ENCODE results near the gene HJURP. TPM values are rescaled to one million over a fixed set of nuclear protein-coding genes. Genes with fewer than 3 reads are reported as not detected.
"Not testable (repeated sequence)": the region's sequence is repeated elsewhere in the genome, so short reads cannot be mapped to it uniquely, and the experiment has no call there.

HJURP gene, protein sequence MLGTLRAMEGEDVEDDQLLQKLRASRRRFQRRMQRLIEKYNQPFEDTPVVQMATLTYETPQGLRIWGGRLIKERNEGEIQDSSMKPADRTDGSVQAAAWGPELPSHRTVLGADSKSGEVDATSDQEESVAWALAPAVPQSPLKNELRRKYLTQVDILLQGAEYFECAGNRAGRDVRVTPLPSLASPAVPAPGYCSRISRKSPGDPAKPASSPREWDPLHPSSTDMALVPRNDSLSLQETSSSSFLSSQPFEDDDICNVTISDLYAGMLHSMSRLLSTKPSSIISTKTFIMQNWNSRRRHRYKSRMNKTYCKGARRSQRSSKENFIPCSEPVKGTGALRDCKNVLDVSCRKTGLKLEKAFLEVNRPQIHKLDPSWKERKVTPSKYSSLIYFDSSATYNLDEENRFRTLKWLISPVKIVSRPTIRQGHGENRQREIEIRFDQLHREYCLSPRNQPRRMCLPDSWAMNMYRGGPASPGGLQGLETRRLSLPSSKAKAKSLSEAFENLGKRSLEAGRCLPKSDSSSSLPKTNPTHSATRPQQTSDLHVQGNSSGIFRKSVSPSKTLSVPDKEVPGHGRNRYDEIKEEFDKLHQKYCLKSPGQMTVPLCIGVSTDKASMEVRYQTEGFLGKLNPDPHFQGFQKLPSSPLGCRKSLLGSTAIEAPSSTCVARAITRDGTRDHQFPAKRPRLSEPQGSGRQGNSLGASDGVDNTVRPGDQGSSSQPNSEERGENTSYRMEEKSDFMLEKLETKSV
- 100 to 1,000 TPM in 1 of 2 experiments, 10 to 100 TPM in 1; 98.4 to 102 TPM for total RNA-seq

DNA sequence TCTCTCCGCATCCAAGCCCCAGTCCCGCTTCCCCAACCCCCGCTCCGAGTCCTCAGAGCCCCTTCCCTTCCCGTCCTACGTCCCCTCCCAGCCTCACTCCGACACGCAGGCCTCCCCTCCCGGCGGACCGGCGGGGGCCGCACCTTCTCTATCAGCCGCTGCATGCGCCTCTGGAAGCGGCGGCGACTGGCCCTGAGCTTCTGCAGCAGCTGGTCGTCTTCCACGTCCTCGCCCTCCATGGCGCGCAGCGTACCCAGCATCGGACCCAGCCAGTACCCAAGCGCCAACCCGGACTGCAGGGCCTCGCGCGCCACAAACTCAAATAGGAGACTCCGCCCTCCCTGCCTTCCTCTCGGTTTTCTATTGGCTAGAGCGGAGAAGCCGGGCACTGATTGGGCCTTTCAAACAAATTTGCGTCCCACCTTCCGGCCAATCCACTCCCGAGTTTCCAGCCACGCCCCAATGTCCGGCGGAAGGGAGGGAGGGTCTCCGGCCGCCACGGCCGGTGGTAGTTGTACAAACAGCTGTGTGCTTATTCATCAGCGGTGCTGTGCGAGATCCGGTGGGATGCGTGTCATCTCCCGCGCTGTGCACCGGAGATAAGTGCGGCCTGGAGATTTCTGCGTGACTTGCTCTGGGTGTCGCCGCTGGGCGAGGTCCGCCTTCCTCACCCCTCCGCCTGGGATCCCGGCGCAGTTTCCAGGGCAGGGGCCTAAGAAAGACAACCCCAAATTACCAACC is at the start of gene HJURP:
TSS of gene HJURP (minus strand) at position 295 of the 741 bp plus-strand sequence. CDS start at position 260, 35 bp downstream.
- CTCF ChIA-PET, result interaction anchor here (0.7 kb wide), 1 partner anchor 439 kb away, joined by 3 read pairs; no protein-coding TSS in a partner anchor
- intact Hi-C loops (cut with micrococcal nuclease), result loop anchor here (1.0 to 10.0 kb wide), 4 partner anchors 14 to 590 kb away; partner anchors contain the start of genes MSL3B and USP40
- H3K36me3 Mint-ChIP-seq, result peaks cover 46% of the 10 kb centered on the region
- H3K27ac Mint-ChIP-seq, result peak within 1 kb of the TSS; percentile 94
- H3K4me1 Mint-ChIP-seq (ENCODE audit: low read depth), result peaks cover 19% of the 10 kb centered on the region
- H3K4me3 Mint-ChIP-seq, result peak within 1 kb of the TSS; percentile 92
- H3K9me3 Mint-ChIP-seq, result no peaks in the 10 kb centered on the region
- peaks cover 1% of the 10 kb centered on the region for H3K27me3 Mint-ChIP-seq
- DNase-seq, result peak; percentile 97
- POLR2A ChIA-PET, result interaction anchor here (1.4 kb wide), 1 partner anchor 9 kb away, joined by 5 read pairs; no protein-coding TSS in a partner anchor

DNA sequence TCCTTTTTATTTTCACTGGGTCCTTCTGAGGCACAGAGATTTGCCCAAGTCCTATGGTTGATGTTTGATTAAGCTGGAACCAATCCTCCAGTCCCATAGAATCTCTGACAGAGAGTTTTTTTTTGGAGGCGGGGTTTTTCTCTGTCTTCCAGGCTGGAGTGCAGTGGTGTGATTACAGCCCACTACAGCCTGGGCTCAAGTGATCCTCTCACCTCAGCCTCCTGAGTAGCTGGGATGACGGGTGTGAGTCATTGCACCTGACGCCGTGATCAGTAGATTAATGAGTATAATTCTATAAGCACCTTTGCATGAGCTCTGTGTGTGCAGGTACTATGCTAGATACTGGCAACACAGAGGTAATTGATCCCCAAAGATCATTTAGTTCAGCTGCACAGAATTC is 47.5 kb upstream of the HJURP start:
- no peak for DNase-seq
- H3K4me1 Mint-ChIP-seq (ENCODE audit: low read depth), result peaks cover 15% of the 10 kb centered on the region
- no peak overlapping the region for H3K27ac Mint-ChIP-seq
- POLR2A ChIA-PET, result no interaction called here
- intact Hi-C loops (cut with micrococcal nuclease), result no loop called here
- H3K27me3 Mint-ChIP-seq, result peaks cover 12% of the 10 kb centered on the region
- H3K9me3 Mint-ChIP-seq, result no peaks in the 10 kb centered on the region
- H3K4me3 Mint-ChIP-seq, result no peak overlapping the region
- no peaks in the 10 kb centered on the region for H3K36me3 Mint-ChIP-seq
- CTCF ChIA-PET, result no interaction called here

DNA sequence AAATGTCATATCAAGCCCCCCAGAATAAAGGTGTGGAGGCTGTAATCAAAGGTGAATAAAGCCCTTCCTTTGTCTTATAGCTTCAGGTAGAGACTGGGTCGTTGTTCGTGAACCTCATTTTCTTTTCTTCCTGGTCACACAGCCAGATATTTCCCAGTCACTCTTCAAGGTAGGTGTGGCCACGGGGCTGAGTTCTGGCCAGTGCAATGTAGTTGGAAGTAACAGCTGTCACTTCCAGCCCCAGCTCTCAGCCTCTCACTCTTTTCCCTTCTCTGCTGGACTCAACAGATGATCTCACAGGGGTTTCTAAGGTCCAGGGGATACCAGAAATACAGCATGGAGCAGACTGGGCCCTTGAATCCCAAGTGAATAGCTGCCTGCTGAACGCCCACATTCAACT is 47.0 kb upstream of the HJURP start:
- ChIA-PET CTCF (no interaction called here), POLR2A (interaction anchor here (0.6 kb wide), 1 partner anchor 14 kb away, joined by 3 read pairs; no protein-coding TSS in a partner anchor)
- no peak for DNase-seq
- Mint-ChIP-seq H3K4me3 (no peak overlapping the region), H3K27me3 (peaks cover 11% of the 10 kb centered on the region), H3K4me1 (ENCODE audit: low read depth) (peaks cover 15% of the 10 kb centered on the region), H3K9me3 (no peaks in the 10 kb centered on the region), H3K36me3 (no peaks in the 10 kb centered on the region), H3K27ac (no peak overlapping the region)
- intact Hi-C loops (cut with micrococcal nuclease), result no loop called here

DNA sequence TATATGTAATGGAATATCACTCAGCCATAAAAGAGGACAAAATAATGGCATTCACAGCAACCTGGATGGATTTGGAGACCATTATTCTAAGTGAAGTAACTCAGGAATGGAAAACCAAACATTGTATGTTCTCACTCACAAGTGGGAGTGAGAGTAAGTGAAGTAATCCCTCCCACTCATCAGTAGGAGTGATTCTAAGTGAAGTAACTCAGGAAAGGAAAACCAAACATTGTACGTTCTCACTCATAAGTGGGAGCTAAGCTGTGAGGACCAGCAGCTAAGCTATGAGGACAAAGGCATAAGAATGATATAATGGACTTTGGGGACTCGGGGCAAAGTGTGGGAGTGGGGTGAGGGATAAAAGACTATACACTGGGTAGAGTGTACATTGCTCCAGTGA is 41.9 kb upstream of the HJURP start:
- H3K36me3 Mint-ChIP-seq; H3K27ac Mint-ChIP-seq; H3K27me3 Mint-ChIP-seq; DNase-seq; H3K9me3 Mint-ChIP-seq; POLR2A ChIA-PET; CTCF ChIA-PET; intact Hi-C loops (cut with micrococcal nuclease); H3K4me3 Mint-ChIP-seq: not testable (repeated sequence)
- peaks cover 15% of the 10 kb centered on the region for H3K4me1 Mint-ChIP-seq (ENCODE audit: low read depth)

DNA sequence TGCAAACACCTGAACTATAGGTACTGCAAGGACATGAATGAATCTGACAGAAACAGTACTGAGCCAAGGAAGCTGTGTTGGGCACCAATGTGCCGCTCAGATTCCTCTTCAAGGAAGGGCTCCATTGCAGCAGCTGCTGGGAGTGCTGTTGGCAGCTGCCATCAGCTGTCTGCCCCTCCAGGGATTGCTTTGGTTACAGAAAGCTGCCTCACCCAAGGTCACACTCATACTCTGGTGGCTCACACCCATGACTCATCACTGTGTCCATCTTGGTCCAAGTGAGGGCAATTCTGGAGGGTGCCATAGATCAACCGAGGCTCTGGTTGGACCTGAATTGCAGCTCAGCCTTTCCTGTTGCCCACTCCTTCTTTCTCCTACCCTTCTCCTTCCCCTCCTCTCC is 38.5 kb upstream of the HJURP start:
- Mint-ChIP-seq H3K36me3 (no peaks in the 10 kb centered on the region), H3K27me3 (peaks cover 16% of the 10 kb centered on the region), H3K9me3 (no peaks in the 10 kb centered on the region), H3K4me1 (ENCODE audit: low read depth) (no peaks in the 10 kb centered on the region), H3K4me3 (no peak overlapping the region), H3K27ac (no peak overlapping the region)
- ChIA-PET CTCF (interaction anchor here (1.3 kb wide), 1 partner anchor 36 kb away, joined by 4 read pairs; no protein-coding TSS in a partner anchor), POLR2A (no interaction called here)
- DNase-seq, result no peak
- intact Hi-C loops (cut with micrococcal nuclease), result no loop called here

DNA sequence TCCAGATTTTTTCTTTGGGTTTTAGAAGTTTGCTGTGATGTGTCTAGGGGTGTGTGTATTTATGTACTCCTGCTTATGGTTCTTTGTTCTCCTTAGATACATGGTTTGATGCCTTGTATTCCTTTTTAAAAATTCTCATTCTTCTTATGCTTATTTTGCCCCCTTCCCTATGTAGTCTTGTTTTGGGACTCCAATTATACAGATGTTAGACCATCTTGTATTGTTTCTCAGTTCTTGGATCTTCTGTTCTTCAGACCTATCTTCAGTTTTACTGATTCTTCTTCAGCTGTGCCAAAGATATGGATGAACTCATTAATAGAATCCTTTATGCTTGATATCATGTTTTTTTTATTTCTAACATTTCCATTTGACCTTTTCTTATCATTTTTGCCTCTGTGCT is 28.0 kb upstream of the HJURP start:
- ChIA-PET CTCF (no interaction called here), POLR2A (no interaction called here)
- intact Hi-C loops (cut with micrococcal nuclease), result no loop called here
- Mint-ChIP-seq H3K27ac (no peak overlapping the region), H3K27me3 (peaks cover 23% of the 10 kb centered on the region), H3K9me3 (peaks cover 24% of the 10 kb centered on the region), H3K4me3 (no peak overlapping the region), H3K4me1 (ENCODE audit: low read depth) (no peaks in the 10 kb centered on the region), H3K36me3 (peaks cover 5% of the 10 kb centered on the region)
- no peak for DNase-seq

DNA sequence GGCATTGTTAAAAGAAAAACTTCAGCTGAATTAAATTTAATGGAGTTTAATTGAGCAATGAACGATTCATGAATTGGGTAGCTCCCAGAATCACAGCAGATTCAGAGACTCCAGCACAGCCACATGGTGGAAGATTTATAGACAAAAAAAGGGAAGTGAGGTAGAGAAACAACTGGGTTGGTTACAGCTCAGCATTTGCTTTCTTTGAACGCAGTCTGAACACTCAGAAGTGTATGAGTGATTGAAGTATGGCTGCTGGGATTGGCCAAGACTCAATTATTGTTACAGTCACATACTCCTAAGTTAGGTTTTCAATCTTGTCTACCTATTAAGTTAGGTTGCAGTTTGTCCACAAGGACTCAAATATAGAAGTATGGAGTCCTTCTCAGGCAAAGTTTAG is 17.8 kb upstream of the HJURP start:
- POLR2A ChIA-PET; H3K27ac Mint-ChIP-seq; DNase-seq; H3K36me3 Mint-ChIP-seq; H3K4me1 Mint-ChIP-seq (ENCODE audit: low read depth); intact Hi-C loops (cut with micrococcal nuclease); H3K4me3 Mint-ChIP-seq: not testable (repeated sequence)
- peaks cover 17% of the 10 kb centered on the region for H3K9me3 Mint-ChIP-seq
- H3K27me3 Mint-ChIP-seq, result peaks cover 35% of the 10 kb centered on the region
- CTCF ChIA-PET, result interaction anchor here (2.3 kb wide), 1 partner anchor 15 kb away, joined by 6 read pairs; no protein-coding TSS in a partner anchor

DNA sequence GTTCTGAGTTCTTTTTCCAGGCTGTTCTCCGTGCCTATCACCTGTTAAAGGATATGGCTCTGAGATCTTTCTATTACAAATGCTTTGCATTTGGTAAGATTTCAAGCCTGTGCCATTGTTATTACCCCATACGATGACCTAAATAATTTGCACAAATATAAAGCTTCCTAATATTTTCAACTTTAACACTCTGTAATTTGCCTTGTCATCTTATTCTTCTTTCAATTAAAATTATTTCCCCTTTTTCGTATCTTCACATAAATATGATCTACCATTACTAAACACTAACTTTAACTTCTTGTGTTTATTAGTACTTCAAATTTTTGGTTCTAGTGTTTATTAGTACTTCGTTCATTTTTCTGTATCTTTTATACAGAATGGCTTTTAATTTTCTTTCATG is 17.1 kb upstream of the HJURP start:
- peaks cover 3% of the 10 kb centered on the region for H3K4me1 Mint-ChIP-seq (ENCODE audit: low read depth)
- H3K36me3 Mint-ChIP-seq, result peaks cover 14% of the 10 kb centered on the region
- ChIA-PET POLR2A (no interaction called here), CTCF (interaction anchor here (2.3 kb wide), 1 partner anchor 14 kb away, joined by 6 read pairs; no protein-coding TSS in a partner anchor)
- intact Hi-C loops (cut with micrococcal nuclease), result no loop called here
- no peak overlapping the region for H3K27ac Mint-ChIP-seq
- H3K27me3 Mint-ChIP-seq, result peaks cover 35% of the 10 kb centered on the region
- DNase-seq, result no peak
- no peak overlapping the region for H3K4me3 Mint-ChIP-seq
- H3K9me3 Mint-ChIP-seq, result peaks cover 23% of the 10 kb centered on the region

DNA sequence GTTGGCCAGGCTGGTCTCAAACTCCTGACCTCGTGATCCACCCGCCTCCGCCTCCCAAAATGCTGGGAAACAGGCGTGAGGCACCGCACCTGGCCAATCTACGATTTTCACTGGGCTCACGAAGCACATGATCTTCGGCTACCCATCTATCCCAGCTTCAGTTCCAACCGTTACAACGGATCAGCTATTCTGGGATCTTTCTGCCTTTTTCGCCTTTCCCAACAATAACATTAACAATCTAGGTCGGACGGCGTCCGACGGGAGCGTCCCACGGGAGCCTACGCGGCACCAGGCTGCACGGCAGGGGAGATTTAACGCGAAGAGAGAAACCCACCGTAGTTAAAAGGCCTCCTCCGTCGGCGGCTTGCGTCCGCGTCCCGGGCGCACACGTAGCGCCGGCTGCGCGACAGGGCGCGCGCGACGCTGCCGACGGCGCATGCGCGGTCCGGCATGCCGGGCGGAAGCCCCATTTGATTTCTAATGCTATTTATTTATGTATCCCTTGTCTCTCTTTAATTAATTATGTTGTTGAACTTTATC is 13.7 kb upstream of the HJURP start, which contains the start of gene MSL3B:
TSS of gene MSL3B (minus strand) at position 394 of the 540 bp plus-strand sequence.
- ChIA-PET CTCF (interaction anchor here (2.6 kb wide), 1 partner anchor 11 kb away, joined by 16 read pairs; no protein-coding TSS in a partner anchor), POLR2A (no interaction called here)
- Mint-ChIP-seq H3K4me1 (ENCODE audit: low read depth) (peaks cover 4% of the 10 kb centered on the region), H3K4me3 (peak within 1 kb of the TSS; percentile 87), H3K36me3 (peaks cover 12% of the 10 kb centered on the region), H3K27me3 (peaks cover 20% of the 10 kb centered on the region), H3K27ac (peak within 1 kb of the TSS; percentile 60), H3K9me3 (peaks cover 21% of the 10 kb centered on the region)
- peak; percentile 61 for DNase-seq
- intact Hi-C loops (cut with micrococcal nuclease), result loop anchor here (1.0 kb wide), 1 partner anchor 14 kb away; the partner anchor contains the start of gene HJURP

DNA sequence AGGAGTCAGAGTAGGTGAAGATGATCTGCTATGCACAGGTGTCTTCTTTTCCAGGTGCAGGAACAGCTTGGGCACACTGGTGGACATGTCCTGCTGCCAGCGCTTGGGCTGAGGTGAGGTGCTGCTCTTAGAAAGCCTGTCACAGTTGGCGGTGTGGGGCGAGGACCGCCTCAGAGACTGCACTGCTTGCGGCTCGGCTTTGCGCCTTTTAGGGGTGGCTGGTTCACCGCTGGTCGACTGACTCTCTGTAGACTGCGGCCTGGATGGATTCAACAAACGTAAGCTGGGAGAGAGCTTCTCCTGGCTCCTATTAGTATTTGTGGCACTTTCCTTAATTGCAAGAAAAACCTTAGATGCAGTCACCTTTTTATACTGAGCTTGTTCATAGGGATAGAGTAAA is 12.1 kb upstream of the HJURP start:
- no peak overlapping the region for H3K27ac Mint-ChIP-seq
- peaks cover 11% of the 10 kb centered on the region for H3K27me3 Mint-ChIP-seq
- CTCF ChIA-PET, result interaction anchor here (2.6 kb wide), 1 partner anchor 9 kb away, joined by 16 read pairs; no protein-coding TSS in a partner anchor
- H3K36me3 Mint-ChIP-seq, result peaks cover 12% of the 10 kb centered on the region
- no peak overlapping the region for H3K4me3 Mint-ChIP-seq
- peaks cover 21% of the 10 kb centered on the region for H3K9me3 Mint-ChIP-seq
- no peak for DNase-seq
- intact Hi-C loops (cut with micrococcal nuclease), result no loop called here
- POLR2A ChIA-PET, result no interaction called here
- peaks cover 4% of the 10 kb centered on the region for H3K4me1 Mint-ChIP-seq (ENCODE audit: low read depth)

DNA sequence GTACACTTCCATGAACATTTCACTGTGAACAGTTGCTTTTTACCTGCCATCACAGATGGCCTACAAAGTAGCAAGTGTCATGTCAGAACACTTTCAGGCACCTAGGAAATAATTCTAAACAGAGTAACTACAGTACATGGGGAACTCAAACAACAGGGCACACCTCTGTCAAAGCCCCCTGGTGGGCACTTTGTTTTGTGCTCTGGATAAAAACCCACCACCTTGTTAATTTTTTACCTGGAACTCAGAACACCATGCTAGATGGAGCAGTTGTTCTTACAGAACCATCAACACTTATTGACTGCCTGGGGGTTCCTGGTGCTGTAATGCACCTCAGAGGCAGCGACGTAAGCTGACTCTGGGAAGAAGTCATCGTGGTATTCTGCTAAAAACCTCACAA is 11.5 kb upstream of the HJURP start:
- Mint-ChIP-seq H3K4me1 (ENCODE audit: low read depth) (peaks cover 4% of the 10 kb centered on the region), H3K4me3 (no peak overlapping the region), H3K27me3 (peaks cover 9% of the 10 kb centered on the region), H3K27ac (no peak overlapping the region), H3K9me3 (peaks cover 21% of the 10 kb centered on the region), H3K36me3 (peaks cover 12% of the 10 kb centered on the region)
- ChIA-PET CTCF (interaction anchor here (2.6 kb wide), 1 partner anchor 9 kb away, joined by 16 read pairs; no protein-coding TSS in a partner anchor), POLR2A (no interaction called here)
- intact Hi-C loops (cut with micrococcal nuclease), result no loop called here
- DNase-seq, result no peak

All from activated CD4-positive, alpha-beta memory T cell treated with anti-CD3 and anti-CD28 coated beads for 36 hours (primary cell).